SK-N-SH (cell line): ENCODE results near the gene MPC1. TPM values are rescaled to one million over a fixed set of nuclear protein-coding genes. Genes with fewer than 3 reads are reported as not detected.

ENCODE experiments used
- CTCF ChIA-PET: fragments of 300-600, 350-600 bp; formaldehyde crosslinking; extraction: SDS; loops from one replicate; lab custom pipeline; 2021; lab: Yijun Ruan, JAX
- POLR2A ChIA-PET: fragments of 350-600 bp; sonication (Branson Sonifier 250); formaldehyde crosslinking; extraction: SDS; loops from one replicate; lab custom pipeline; 2020; ENCODE audit warnings: antibody characterized with exemption, inconsistent platforms; lab: Yijun Ruan, JAX
- DNase-seq: peaks from one replicate; pipeline ENCODE4 v3.0.0; 2012
- H2AFZ ChIP-seq: fragments of 200-600 bp; sonication (generic); 2 replicates; pipeline ENCODE4 v1.8.1; 2016; ENCODE audit warnings: antibody characterized with exemption, mild to moderate bottlenecking, low read depth
- H3F3A ChIP-seq: fragments of 200-600 bp; sonication (generic); replicated peaks from 2 replicates; pipeline ENCODE3; 2016; ENCODE audit warnings: antibody characterized with exemption, mild to moderate bottlenecking; ENCODE audit not compliant: insufficient read depth
- H3K27ac ChIP-seq, 2 experiments: fragments of 200-500 bp in 1 of 2; fragments of 200-600 bp in 1 of 2; sonication (Bioruptor generic) in 1 of 2; sonication (generic), shearing (Covaris generic) in 1 of 2; 2 replicates each; pipeline versions ENCODE4 v1.5.1 to v1.6.1; 2014 to 2016; ENCODE audit warnings: low read depth in 2 of 2, inconsistent platforms in 1 of 2, low read length in 1 of 2, mild to moderate bottlenecking in 1 of 2, mixed read lengths in 1 of 2
- H3K27me3 ChIP-seq: fragments of 200-600 bp; sonication (generic), shearing (Covaris generic); 2 replicates; pipeline ENCODE4 v1.6.1; 2016; ENCODE audit warnings: mixed run types; ENCODE audit not compliant: insufficient read depth
- H3K36me3 ChIP-seq, 2 experiments: fragments of 200-500 bp in 1 of 2; fragments of 200-600 bp in 1 of 2; sonication (Bioruptor generic) in 1 of 2; sonication (generic) in 1 of 2; replicated peaks in 1 of 2; 2 replicates each; pipeline versions ENCODE3 to v1.5.1; 2014 to 2016; ENCODE audit warnings: low read length in 1 of 2, mild to moderate bottlenecking in 1 of 2; ENCODE audit not compliant: insufficient read depth in 2 of 2, control insufficient read depth in 1 of 2
- H3K4me1 ChIP-seq, 2 experiments: fragments of 200-500 bp in 1 of 2; fragments of 200-600 bp in 1 of 2; sonication (Bioruptor generic) in 1 of 2; sonication (generic), shearing (Covaris generic) in 1 of 2; 2 replicates each; pipeline versions ENCODE4 v1.5.1 to v1.6.1; 2014 to 2016; ENCODE audit warnings: low read depth in 1 of 2, low read length in 1 of 2, mixed run types in 1 of 2; ENCODE audit not compliant: insufficient read depth in 2 of 2, control insufficient read depth in 1 of 2
- H3K4me2 ChIP-seq: fragments of 200-600 bp; sonication (generic), shearing (Covaris generic); 2 replicates; pipeline ENCODE4 v1.6.1; 2017; ENCODE audit warnings: mixed run types
- H3K4me3 ChIP-seq, 2 experiments: fragments of 200-500 bp in 1 of 2; fragments of 200-600 bp in 1 of 2; sonication (Bioruptor generic) in 1 of 2; sonication (generic), shearing (Covaris generic) in 1 of 2; 2 replicates each; pipeline versions ENCODE4 v1.5.1 to v1.8.1; 2014 to 2016; ENCODE audit warnings: low read depth in 2 of 2, inconsistent platforms in 1 of 2, low read length in 1 of 2, mild to moderate bottlenecking in 1 of 2, mixed read lengths in 1 of 2, moderate library complexity in 1 of 2
- H3K79me2 ChIP-seq: fragments of 200-600 bp; sonication (generic); 2 replicates; pipeline ENCODE4 v1.8.1; 2017; ENCODE audit warnings: mild to moderate bottlenecking; ENCODE audit not compliant: insufficient read depth
- H3K9ac ChIP-seq: fragments of 200-600 bp; sonication (generic); 2 replicates; pipeline ENCODE4 v1.6.1; 2017; ENCODE audit warnings: mixed run types
- H3K9me2 ChIP-seq: fragments of 200-600 bp; sonication (generic); 2 replicates; pipeline ENCODE4 v1.6.1; 2017; ENCODE audit warnings: mixed run types
- H3K9me3 ChIP-seq: fragments of 200-600 bp; sonication (generic); 2 replicates; pipeline ENCODE4 v1.6.1; 2017; ENCODE audit warnings: mixed run types, mild to moderate bottlenecking, moderate library complexity
- H4K20me1 ChIP-seq: fragments of 200-600 bp; sonication (generic); 2 replicates; pipeline ENCODE4 v1.6.1; 2017; ENCODE audit warnings: mild to moderate bottlenecking, mixed run types; ENCODE audit not compliant: insufficient read depth
- CHD2 ChIP-seq: fragments of 150-350 bp; IDR thresholded peaks from 2 replicates; pipeline ENCODE4 v1.6.1; 2018; ENCODE audit warnings: low read length; ENCODE audit not compliant: partially characterized antibody
- CTCF ChIP-seq: fragments of 200-600 bp; sonication (generic); IDR thresholded peaks from 2 replicates; pipeline ENCODE4 v1.6.1; 2017; ENCODE audit warnings: antibody characterized with exemption, mild to moderate bottlenecking, moderate library complexity
- ELF1 ChIP-seq: IDR thresholded peaks from 2 replicates; pipeline ENCODE4 v1.4.0; 2012
- EP300 ChIP-seq, 2 experiments: IDR thresholded peaks; 2 replicates each; pipeline versions ENCODE4 v1.4.0 to v1.6.1; 2012; ENCODE audit warnings: borderline replicate concordance in 1 of 2, low read depth in 1 of 2, low read length in 1 of 2
- FOSL2 ChIP-seq: IDR thresholded peaks from 2 replicates; pipeline ENCODE4 v1.4.0; 2012; ENCODE audit warnings: low read depth, mild to moderate bottlenecking, moderate library complexity, borderline replicate concordance
- GABPA ChIP-seq: IDR thresholded peaks from 2 replicates; pipeline ENCODE4 v1.4.0; 2012; ENCODE audit warnings: low read depth, mild to moderate bottlenecking
- JUND ChIP-seq: IDR thresholded peaks from 2 replicates; pipeline ENCODE4 v1.4.0; 2012
- MEF2A ChIP-seq: IDR thresholded peaks from 2 replicates; pipeline ENCODE4 v1.4.0; 2012; ENCODE audit warnings: low read depth, borderline replicate concordance
- NFIC ChIP-seq: IDR thresholded peaks from 2 replicates; pipeline ENCODE4 v1.4.0; 2012; ENCODE audit warnings: borderline replicate concordance
- NRF1 ChIP-seq: IDR thresholded peaks from 2 replicates; pipeline ENCODE4 v1.6.1; 2012; ENCODE audit warnings: low read depth, mild to moderate bottlenecking, low read length
- TCF12 ChIP-seq: IDR thresholded peaks from 2 replicates; pipeline ENCODE4 v1.4.0; 2012
- TEAD4 ChIP-seq: IDR thresholded peaks from 2 replicates; pipeline ENCODE4 v1.4.0; 2012; ENCODE audit warnings: mild to moderate bottlenecking, borderline replicate concordance; ENCODE audit not compliant: insufficient read depth
- USF1 ChIP-seq: IDR thresholded peaks from 2 replicates; pipeline ENCODE4 v1.4.0; 2012; ENCODE audit warnings: low read depth, borderline replicate concordance
- YY1 ChIP-seq: IDR thresholded peaks from 2 replicates; pipeline ENCODE4 v1.4.0; 2012; ENCODE audit warnings: low read depth, mild to moderate bottlenecking
- ZBTB33 ChIP-seq: IDR thresholded peaks from 2 replicates; pipeline ENCODE4 v1.4.0; 2012; ENCODE audit warnings: low read depth, borderline replicate concordance
- WGBS: methylation state at CpG from one replicate; pipeline ENCODE4 v1.1.6; 2017; ENCODE audit warnings: low lambda C conversion rate; 5-methylcytosine and 5-hydroxymethylcytosine counted together
- polyA plus RNA-seq, 3 experiments: library from polyadenylated mRNA; depleted of rRNA; stranded (reverse); fragments of >200 nt; gene quantifications; 2 replicates each; pipeline ENCODE4 v1.2.3, GENCODE V29; 2012

Gene MPC1
- polyA plus RNA-seq, 1 of the 3 experiments (the other 2 are of a cell fraction), result 13.6 TPM

- H2AFZ ChIP-seq, result no peak overlapping the region
- H3K9me2 ChIP-seq, result 0 out of 2 replicates have a peak, but pooled peaks cover 3% of the 10 kb centered on the region
- peaks cover 0 to 2% of the 10 kb centered on the region in 2 experiments; a peak in 1 of 4 replicates for H3K4me1 ChIP-seq
- no peak for TF ChIP-seq TCF12
- no peak for TF ChIP-seq MEF2A
- TF ChIP-seq TEAD4, result no peak
- no peak for TF ChIP-seq NFIC
- no peak for TF ChIP-seq FOSL2
- no peak for TF ChIP-seq JUND
- TF ChIP-seq GABPA, result no peak
- TF ChIP-seq USF1, result no peak
- TF ChIP-seq ZBTB33, result no peak
- no peak for TF ChIP-seq NRF1
- TF ChIP-seq CHD2, result no peak
- no peak for TF ChIP-seq CTCF
- no peak for TF ChIP-seq YY1
- no peaks in the 10 kb centered on the region for H3K9me3 ChIP-seq
- WGBS, result 97% methylated on average over 4 of the region's 4 CpGs
- H3K4me3 ChIP-seq, result no peak overlapping the region
- CTCF ChIA-PET, result interaction anchor here (1.4 to 5.1 kb wide), 5 partner anchors 21 to 108 kb away, joined by 3 to 32 read pairs (median 26); no protein-coding TSS in a partner anchor
- H4K20me1 ChIP-seq, result no peaks in the 10 kb centered on the region
- H3K27me3 ChIP-seq, result no peaks in the 10 kb centered on the region
- POLR2A ChIA-PET, result no interaction called here
- no peaks in the 10 kb centered on the region for H3K79me2 ChIP-seq
- peaks cover 12% of the 10 kb centered on the region for H3F3A ChIP-seq
- no peaks in the 10 kb centered on the region for H3K36me3 ChIP-seq
- H3K4me2 ChIP-seq, result no peak overlapping the region
- H3K9ac ChIP-seq, result no peak overlapping the region
- no peak overlapping the region for H3K27ac ChIP-seq
- DNase-seq, result no peak
Observed at GRCh38 chr6:166379800-166380199, 2.9 kb downstream of the MPC1 start.

- H3K4me2 ChIP-seq, result no peak overlapping the region
- H3F3A ChIP-seq, result peaks cover 7% of the 10 kb centered on the region
- no peaks in the 10 kb centered on the region for H3K36me3 ChIP-seq
- H3K4me3 ChIP-seq, result no peak overlapping the region
- H4K20me1 ChIP-seq, result no peaks in the 10 kb centered on the region
- 31% methylated on average over 1 of the region's 1 CpG for WGBS
- H2AFZ ChIP-seq, result no peak overlapping the region
- H3K9me3 ChIP-seq, result no peaks in the 10 kb centered on the region
- H3K4me1 ChIP-seq, result peaks cover 0 to 2% of the 10 kb centered on the region in 2 experiments; a peak in 1 of 4 replicates
- no peaks in the 10 kb centered on the region for H3K27me3 ChIP-seq
- DNase-seq, result no peak
- ChIA-PET POLR2A (no interaction called here), CTCF (interaction anchor here (3.1 to 5.1 kb wide), 3 partner anchors 21 to 103 kb away, joined by 26 to 32 read pairs (median 27); no protein-coding TSS in a partner anchor)
- H3K79me2 ChIP-seq, result no peaks in the 10 kb centered on the region
- H3K9ac ChIP-seq, result no peak overlapping the region
- H3K9me2 ChIP-seq, result no peaks in the 10 kb centered on the region
- H3K27ac ChIP-seq, result no peak overlapping the region
- TF ChIP-seq EP300 (IDR thresholded peaks at IDR 0.05; ENCODE audit: borderline replicate concordance in 1 of 2, low read depth in 1 of 2, low read length in 1 of 2) (no peak), ELF1 (no peak), NFIC (no peak)
Observed at GRCh38 chr6:166379103-166379586, 3.6 kb downstream of the MPC1 start.
